Measurements from ENCODE around the gene NT5DC4.

Gene NT5DC4

DNA sequence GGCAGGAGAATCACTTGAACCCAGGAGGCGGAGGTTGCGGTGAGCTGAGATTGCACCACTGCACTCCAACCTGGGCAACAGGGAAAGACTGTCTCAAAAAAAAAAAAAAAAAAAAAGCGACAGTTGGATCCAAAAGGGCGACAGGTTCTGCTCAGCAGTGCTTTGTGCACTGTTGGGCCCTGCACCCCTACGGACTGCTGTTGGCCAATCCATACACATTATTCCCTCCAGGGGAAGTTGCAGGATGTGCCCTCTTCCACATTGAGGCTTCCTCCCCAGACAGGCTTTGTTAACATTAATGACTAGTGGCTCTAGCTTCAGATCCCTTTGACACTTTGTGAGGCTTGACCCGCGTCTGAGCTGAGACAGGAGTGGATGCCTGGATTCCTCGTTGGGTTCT lies 9.4 kb downstream of the NT5DC4 start:
- TF ChIP-seq ZFP30 (CRISPR knock-in tag; IDR thresholded peaks at IDR 0.05) (no peak), OSR1 (CRISPR knock-in tag; IDR thresholded peaks at IDR 0.05) (no peak), ISL1 (CRISPR knock-in tag; IDR thresholded peaks at IDR 0.05) (no peak), ZNF565 (CRISPR knock-in tag; conservative IDR thresholded peaks at IDR 0.05; ENCODE audit: low read depth) (no peak), ZNF8 (CRISPR knock-in tag; IDR thresholded peaks at IDR 0.05) (no peak)
- TF ChIP-seq, protein P1, sequence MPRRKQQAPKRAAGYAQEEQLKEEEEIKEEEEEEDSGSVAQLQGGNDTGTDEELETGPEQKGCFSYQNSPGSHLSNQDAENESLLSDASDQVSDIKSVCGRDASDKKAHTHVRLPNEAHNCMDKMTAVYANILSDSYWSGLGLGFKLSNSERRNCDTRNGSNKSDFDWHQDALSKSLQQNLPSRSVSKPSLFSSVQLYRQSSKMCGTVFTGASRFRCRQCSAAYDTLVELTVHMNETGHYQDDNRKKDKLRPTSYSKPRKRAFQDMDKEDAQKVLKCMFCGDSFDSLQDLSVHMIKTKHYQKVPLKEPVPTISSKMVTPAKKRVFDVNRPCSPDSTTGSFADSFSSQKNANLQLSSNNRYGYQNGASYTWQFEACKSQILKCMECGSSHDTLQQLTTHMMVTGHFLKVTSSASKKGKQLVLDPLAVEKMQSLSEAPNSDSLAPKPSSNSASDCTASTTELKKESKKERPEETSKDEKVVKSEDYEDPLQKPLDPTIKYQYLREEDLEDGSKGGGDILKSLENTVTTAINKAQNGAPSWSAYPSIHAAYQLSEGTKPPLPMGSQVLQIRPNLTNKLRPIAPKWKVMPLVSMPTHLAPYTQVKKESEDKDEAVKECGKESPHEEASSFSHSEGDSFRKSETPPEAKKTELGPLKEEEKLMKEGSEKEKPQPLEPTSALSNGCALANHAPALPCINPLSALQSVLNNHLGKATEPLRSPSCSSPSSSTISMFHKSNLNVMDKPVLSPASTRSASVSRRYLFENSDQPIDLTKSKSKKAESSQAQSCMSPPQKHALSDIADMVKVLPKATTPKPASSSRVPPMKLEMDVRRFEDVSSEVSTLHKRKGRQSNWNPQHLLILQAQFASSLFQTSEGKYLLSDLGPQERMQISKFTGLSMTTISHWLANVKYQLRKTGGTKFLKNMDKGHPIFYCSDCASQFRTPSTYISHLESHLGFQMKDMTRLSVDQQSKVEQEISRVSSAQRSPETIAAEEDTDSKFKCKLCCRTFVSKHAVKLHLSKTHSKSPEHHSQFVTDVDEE (CRISPR knock-in tag; IDR thresholded peaks at IDR 0.05) = no peak
- TF ChIP-seq, protein P2, sequence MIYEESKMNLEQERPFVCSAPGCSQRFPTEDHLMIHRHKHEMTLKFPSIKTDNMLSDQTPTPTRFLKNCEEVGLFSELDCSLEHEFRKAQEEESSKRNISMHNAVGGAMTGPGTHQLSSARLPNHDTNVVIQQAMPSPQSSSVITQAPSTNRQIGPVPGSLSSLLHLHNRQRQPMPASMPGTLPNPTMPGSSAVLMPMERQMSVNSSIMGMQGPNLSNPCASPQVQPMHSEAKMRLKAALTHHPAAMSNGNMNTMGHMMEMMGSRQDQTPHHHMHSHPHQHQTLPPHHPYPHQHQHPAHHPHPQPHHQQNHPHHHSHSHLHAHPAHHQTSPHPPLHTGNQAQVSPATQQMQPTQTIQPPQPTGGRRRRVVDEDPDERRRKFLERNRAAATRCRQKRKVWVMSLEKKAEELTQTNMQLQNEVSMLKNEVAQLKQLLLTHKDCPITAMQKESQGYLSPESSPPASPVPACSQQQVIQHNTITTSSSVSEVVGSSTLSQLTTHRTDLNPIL (CRISPR knock-in tag; IDR thresholded peaks at IDR 0.05; ENCODE audit: low read depth) = no peak
- TF ChIP-seq, protein P3, sequence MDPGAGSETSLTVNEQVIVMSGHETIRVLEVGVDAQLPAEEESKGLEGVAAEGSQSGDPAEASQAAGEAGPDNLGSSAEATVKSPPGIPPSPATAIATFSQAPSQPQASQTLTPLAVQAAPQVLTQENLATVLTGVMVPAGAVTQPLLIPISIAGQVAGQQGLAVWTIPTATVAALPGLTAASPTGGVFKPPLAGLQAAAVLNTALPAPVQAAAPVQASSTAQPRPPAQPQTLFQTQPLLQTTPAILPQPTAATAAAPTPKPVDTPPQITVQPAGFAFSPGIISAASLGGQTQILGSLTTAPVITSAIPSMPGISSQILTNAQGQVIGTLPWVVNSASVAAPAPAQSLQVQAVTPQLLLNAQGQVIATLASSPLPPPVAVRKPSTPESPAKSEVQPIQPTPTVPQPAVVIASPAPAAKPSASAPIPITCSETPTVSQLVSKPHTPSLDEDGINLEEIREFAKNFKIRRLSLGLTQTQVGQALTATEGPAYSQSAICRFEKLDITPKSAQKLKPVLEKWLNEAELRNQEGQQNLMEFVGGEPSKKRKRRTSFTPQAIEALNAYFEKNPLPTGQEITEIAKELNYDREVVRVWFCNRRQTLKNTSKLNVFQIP (CRISPR knock-in tag; IDR thresholded peaks at IDR 0.05; ENCODE audit: borderline replicate concordance, low read depth) = no peak
- no peak for ATAC-seq

DNA sequence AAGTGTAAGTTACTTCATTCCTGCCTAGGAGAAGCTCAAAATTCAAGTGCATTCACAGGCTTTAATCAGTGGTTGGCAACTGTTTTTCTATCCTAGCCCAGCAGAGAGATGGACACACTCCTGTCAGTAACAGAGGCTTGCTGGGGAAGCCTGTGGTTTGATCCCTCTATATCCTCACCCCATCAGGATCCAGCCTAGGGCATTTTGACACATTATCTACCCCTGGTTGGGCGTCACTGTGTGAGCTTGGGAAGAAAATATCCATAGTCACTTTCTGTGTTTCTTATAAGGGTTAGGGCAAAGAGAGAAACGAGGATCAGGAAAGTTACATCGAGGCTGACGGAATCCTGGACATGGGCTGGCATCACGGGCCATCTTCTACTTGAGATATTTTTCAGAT lies 10.0 kb downstream of the NT5DC4 start:
- ATAC-seq = no peak
- TF ChIP-seq ZFP3 (CRISPR knock-in tag; IDR thresholded peaks at IDR 0.05) = no peak
- TF ChIP-seq SNAI2 (CRISPR knock-in tag; IDR thresholded peaks at IDR 0.05) = no peak
- TF ChIP-seq RARB (CRISPR knock-in tag; IDR thresholded peaks at IDR 0.05) = no peak
- no peak for TF ChIP-seq ZC3H10 (CRISPR knock-in tag; IDR thresholded peaks at IDR 0.05)
- no peak for TF ChIP-seq GLIS3 (CRISPR knock-in tag; IDR thresholded peaks at IDR 0.05)

DNA sequence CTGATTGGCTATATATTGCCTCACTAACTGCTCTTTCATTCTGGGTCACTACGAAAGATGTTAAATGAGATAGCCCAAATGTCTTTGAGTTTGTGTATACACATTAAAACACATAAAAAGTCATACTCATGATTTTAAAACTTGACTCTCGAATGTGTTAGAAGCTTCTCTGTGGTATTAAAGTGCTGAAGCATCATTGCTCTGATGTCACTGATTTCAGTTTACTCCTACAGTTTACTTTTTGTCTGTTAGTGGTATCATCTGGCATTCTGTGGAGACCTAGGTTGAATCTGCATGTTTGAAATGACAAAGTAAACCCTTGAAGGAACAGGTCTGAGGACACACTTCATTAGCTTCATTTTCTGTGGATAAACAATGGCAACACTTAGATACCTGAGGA lies 10.7 kb downstream of the NT5DC4 start:
- TF ChIP-seq, protein P4, sequence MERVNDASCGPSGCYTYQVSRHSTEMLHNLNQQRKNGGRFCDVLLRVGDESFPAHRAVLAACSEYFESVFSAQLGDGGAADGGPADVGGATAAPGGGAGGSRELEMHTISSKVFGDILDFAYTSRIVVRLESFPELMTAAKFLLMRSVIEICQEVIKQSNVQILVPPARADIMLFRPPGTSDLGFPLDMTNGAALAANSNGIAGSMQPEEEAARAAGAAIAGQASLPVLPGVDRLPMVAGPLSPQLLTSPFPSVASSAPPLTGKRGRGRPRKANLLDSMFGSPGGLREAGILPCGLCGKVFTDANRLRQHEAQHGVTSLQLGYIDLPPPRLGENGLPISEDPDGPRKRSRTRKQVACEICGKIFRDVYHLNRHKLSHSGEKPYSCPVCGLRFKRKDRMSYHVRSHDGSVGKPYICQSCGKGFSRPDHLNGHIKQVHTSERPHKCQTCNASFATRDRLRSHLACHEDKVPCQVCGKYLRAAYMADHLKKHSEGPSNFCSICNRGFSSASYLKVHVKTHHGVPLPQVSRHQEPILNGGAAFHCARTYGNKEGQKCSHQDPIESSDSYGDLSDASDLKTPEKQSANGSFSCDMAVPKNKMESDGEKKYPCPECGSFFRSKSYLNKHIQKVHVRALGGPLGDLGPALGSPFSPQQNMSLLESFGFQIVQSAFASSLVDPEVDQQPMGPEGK (CRISPR knock-in tag; IDR thresholded peaks at IDR 0.05; ENCODE audit: borderline replicate concordance) = no peak
- TF ChIP-seq ZNF8 (CRISPR knock-in tag; IDR thresholded peaks at IDR 0.05) (no peak), ISL1 (CRISPR knock-in tag; IDR thresholded peaks at IDR 0.05) (no peak), ESRRG (CRISPR knock-in tag; IDR thresholded peaks at IDR 0.05) (no peak), ZC3H10 (CRISPR knock-in tag; IDR thresholded peaks at IDR 0.05) (no peak), CSDC2 (CRISPR knock-in tag; IDR thresholded peaks at IDR 0.05) (no peak), OSR1 (CRISPR knock-in tag; IDR thresholded peaks at IDR 0.05) (no peak), TCF4 (CRISPR knock-in tag; IDR thresholded peaks at IDR 0.05; ENCODE audit: borderline replicate concordance) (no peak), RARB (CRISPR knock-in tag; IDR thresholded peaks at IDR 0.05) (no peak), SNAI2 (CRISPR knock-in tag; IDR thresholded peaks at IDR 0.05) (no peak)
- TF ChIP-seq, protein P5, sequence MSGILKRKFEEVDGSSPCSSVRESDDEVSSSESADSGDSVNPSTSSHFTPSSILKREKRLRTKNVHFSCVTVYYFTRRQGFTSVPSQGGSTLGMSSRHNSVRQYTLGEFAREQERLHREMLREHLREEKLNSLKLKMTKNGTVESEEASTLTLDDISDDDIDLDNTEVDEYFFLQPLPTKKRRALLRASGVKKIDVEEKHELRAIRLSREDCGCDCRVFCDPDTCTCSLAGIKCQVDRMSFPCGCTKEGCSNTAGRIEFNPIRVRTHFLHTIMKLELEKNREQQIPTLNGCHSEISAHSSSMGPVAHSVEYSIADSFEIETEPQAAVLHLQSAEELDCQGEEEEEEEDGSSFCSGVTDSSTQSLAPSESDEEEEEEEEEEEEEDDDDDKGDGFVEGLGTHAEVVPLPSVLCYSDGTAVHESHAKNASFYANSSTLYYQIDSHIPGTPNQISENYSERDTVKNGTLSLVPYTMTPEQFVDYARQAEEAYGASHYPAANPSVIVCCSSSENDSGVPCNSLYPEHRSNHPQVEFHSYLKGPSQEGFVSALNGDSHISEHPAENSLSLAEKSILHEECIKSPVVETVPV (CRISPR knock-in tag; IDR thresholded peaks at IDR 0.05) = no peak
- TF ChIP-seq, protein P1 (CRISPR knock-in tag; IDR thresholded peaks at IDR 0.05) = no peak
- no peak for ATAC-seq

Data from SK-N-SH treated with all-trans-retinoic acid at 6 μM for 48 hours (cell line).